H9 (cell line): ENCODE data around the gene GLB1L2. TPM values are rescaled to one million over a fixed set of nuclear protein-coding genes. Genes with fewer than 3 reads are reported as not detected.

Experiments used
- DNase-seq: peaks from one replicate; pipeline ENCODE4 v3.0.0-alpha.2; 2017
- H2AFZ ChIP-seq: one replicate; pipeline ENCODE4 v1.6.1; 2013; ENCODE audit warnings: mild to moderate bottlenecking, low read length, control low read depth, moderate library complexity
- H2AK5ac ChIP-seq: 2 replicates; pipeline ENCODE4 v1.6.1; 2013; ENCODE audit warnings: low read length, control low read depth, mixed read lengths; ENCODE audit not compliant: insufficient read length
- H2BK120ac ChIP-seq: one replicate; pipeline ENCODE4 v1.6.1; 2013; ENCODE audit warnings: low read depth, mild to moderate bottlenecking, low read length, control low read depth, inconsistent platforms; ENCODE audit not compliant: poor library complexity, severe bottlenecking
- H2BK12ac ChIP-seq: 2 replicates; pipeline ENCODE4 v1.6.1; 2013; ENCODE audit warnings: low read length, control low read depth, mixed read lengths, low read depth; ENCODE audit not compliant: insufficient read length
- H2BK15ac ChIP-seq: 2 replicates; pipeline ENCODE4 v1.6.1; 2013; ENCODE audit warnings: low read depth, low read length, control low read depth
- H2BK20ac ChIP-seq: one replicate; pipeline ENCODE4 v1.6.1; 2013; ENCODE audit warnings: low read depth, mild to moderate bottlenecking, low read length, control low read depth, inconsistent platforms; ENCODE audit not compliant: poor library complexity, severe bottlenecking
- H2BK5ac ChIP-seq: 2 replicates; pipeline ENCODE4 v1.6.1; 2013; ENCODE audit warnings: low read length, control low read depth, mixed read lengths; ENCODE audit not compliant: insufficient read length
- H3K14ac ChIP-seq: 2 replicates; pipeline ENCODE4 v1.6.1; 2013; ENCODE audit warnings: low read length, control low read depth; ENCODE audit not compliant: insufficient read depth
- H3K18ac ChIP-seq: 2 replicates; pipeline ENCODE4 v1.6.1; 2013; ENCODE audit warnings: low read depth, mild to moderate bottlenecking, mixed read lengths, low read length, control low read depth; ENCODE audit not compliant: insufficient read length
- H3K23ac ChIP-seq: 2 replicates; pipeline ENCODE4 v1.6.1; 2013; ENCODE audit warnings: low read length, control low read depth, mixed read lengths, low read depth; ENCODE audit not compliant: insufficient read length
- H3K23me2 ChIP-seq: 2 replicates; pipeline ENCODE4 v1.6.1; 2013; ENCODE audit warnings: low read depth, mild to moderate bottlenecking, mixed read lengths, low read length, control low read depth; ENCODE audit not compliant: insufficient read length, poor library complexity, severe bottlenecking
- H3K27ac ChIP-seq: 2 replicates; pipeline ENCODE4 v1.5.1; 2013; ENCODE audit warnings: low read length, control low read depth, mixed read lengths, low read depth; ENCODE audit not compliant: insufficient read length
- H3K27me3 ChIP-seq: 2 replicates; pipeline ENCODE4 v1.6.1; 2013; ENCODE audit warnings: low read length, control low read depth, inconsistent platforms; ENCODE audit not compliant: insufficient read depth
- H3K4ac ChIP-seq: 2 replicates; pipeline ENCODE4 v1.6.1; 2013; ENCODE audit warnings: low read depth, mild to moderate bottlenecking, control low read depth, inconsistent platforms, low read length, moderate library complexity
- H3K4me1 ChIP-seq: 2 replicates; pipeline ENCODE4 v1.6.1; 2013; ENCODE audit warnings: low read length, control low read depth, inconsistent platforms; ENCODE audit not compliant: insufficient read depth
- H3K4me2 ChIP-seq: 2 replicates; pipeline ENCODE4 v1.6.1; 2013; ENCODE audit warnings: low read length, control low read depth, mixed read lengths; ENCODE audit not compliant: insufficient read length, insufficient read depth
- H3K56ac ChIP-seq: 2 replicates; pipeline ENCODE4 v1.6.1; 2013; ENCODE audit warnings: low read depth, mild to moderate bottlenecking, mixed read lengths, low read length, control low read depth; ENCODE audit not compliant: insufficient read length
- H3K79me1 ChIP-seq: 2 replicates; pipeline ENCODE4 v1.6.1; 2013; ENCODE audit warnings: low read depth, mild to moderate bottlenecking, moderate library complexity, low read length, control low read depth, inconsistent platforms; ENCODE audit not compliant: insufficient read depth, poor library complexity, severe bottlenecking
- H3K79me2 ChIP-seq: 2 replicates; pipeline ENCODE4 v1.6.1; 2013; ENCODE audit warnings: low read length, control low read depth, inconsistent platforms; ENCODE audit not compliant: insufficient read depth
- H3K9ac ChIP-seq: 2 replicates; pipeline ENCODE4 v1.6.1; 2013; ENCODE audit warnings: low read length, control low read depth, mixed read lengths; ENCODE audit not compliant: insufficient read length; ENCODE audit errors: extremely low read depth
- H3K9me3 ChIP-seq: one replicate; pipeline ENCODE4 v1.6.1; 2013; ENCODE audit warnings: low read depth, low read length, inconsistent platforms; ENCODE audit not compliant: control insufficient read depth
- H3T11ph ChIP-seq: one replicate; pipeline ENCODE4 v1.6.1; 2013; ENCODE audit warnings: mild to moderate bottlenecking, low read length, control low read depth, inconsistent platforms
- H4K20me1 ChIP-seq: one replicate; pipeline ENCODE4 v1.6.1; 2013; ENCODE audit not compliant: control insufficient read depth, insufficient read length, insufficient read depth
- H4K5ac ChIP-seq: 2 replicates; pipeline ENCODE4 v1.6.1; 2013; ENCODE audit warnings: low read depth, mild to moderate bottlenecking, mixed read lengths, low read length, control low read depth; ENCODE audit not compliant: insufficient read length
- H4K8ac ChIP-seq: replicated peaks from 2 replicates; pipeline ENCODE4 v1.6.1; 2013; ENCODE audit warnings: low read length, control low read depth, mixed read lengths, low read depth; ENCODE audit not compliant: insufficient read length
- H4K91ac ChIP-seq: 2 replicates; pipeline ENCODE4 v1.6.1; 2013; ENCODE audit warnings: low read depth, mild to moderate bottlenecking, moderate library complexity, mixed read lengths, low read length, control low read depth; ENCODE audit not compliant: insufficient read length
- H3K27ac Mint-ChIP-seq, 3 experiments: 2 replicates in 2 of 3; 3 replicates in 1 of 3; pipeline ENCODE4 v1.8.0; 2020 to 2021; ENCODE audit warnings: mixed read lengths in 3 of 3, mild to moderate bottlenecking in 1 of 3, moderate library complexity in 1 of 3
- H3K27me3 Mint-ChIP-seq: 2 replicates; pipeline ENCODE4 v1.8.0; 2021; ENCODE audit warnings: low read depth, mild to moderate bottlenecking, moderate library complexity, mixed read lengths
- H3K36me3 Mint-ChIP-seq, 3 experiments: 2 replicates in 2 of 3; 3 replicates in 1 of 3; pipeline ENCODE4 v1.8.0; 2020 to 2021; ENCODE audit warnings: low read depth in 3 of 3, mixed read lengths in 3 of 3; ENCODE audit not compliant: insufficient read depth in 1 of 3
- H3K4me1 Mint-ChIP-seq, 2 experiments: 2 replicates each; pipeline ENCODE4 v1.8.0; 2020; ENCODE audit warnings: mixed read lengths in 2 of 2
- H3K4me3 Mint-ChIP-seq, 2 experiments: 2 replicates in 1 of 2; 3 replicates in 1 of 2; pipeline ENCODE4 v1.8.0; 2020 to 2021; ENCODE audit warnings: mild to moderate bottlenecking in 2 of 2, mixed read lengths in 2 of 2, moderate library complexity in 1 of 2
- H3K9me3 Mint-ChIP-seq, 2 experiments: 2 replicates in 1 of 2; 3 replicates in 1 of 2; pipeline ENCODE4 v1.8.0; 2020; ENCODE audit warnings: mild to moderate bottlenecking in 2 of 2, mixed read lengths in 2 of 2, moderate library complexity in 1 of 2
- WGBS: extraction: QIAGEN DNeasy Blood & Tissue Kit; methylation state at CpG from one replicate; pipeline ENCODE4 v1.1.7; 2013; ENCODE audit warnings: missing lambda C conversion rate, low lambda C conversion rate, mixed read lengths; ENCODE audit not compliant: insufficient read length; ENCODE audit errors: extremely low coverage; 5-methylcytosine and 5-hydroxymethylcytosine counted together
- total RNA-seq: library from RNA; stranded (reverse); gene quantifications from 2 replicates; pipeline ENCODE4 v1.2.1, GENCODE V29; 2021
- TF ChIP-seq, protein P1 (sequence below): fragments of 200-600 bp; sonication (generic); conservative IDR thresholded peaks from 3 replicates; pipeline ENCODE4 v1.8.0; 2021; ENCODE audit warnings: antibody characterized with exemption, mild to moderate bottlenecking

GLB1L2 gene
- total RNA-seq, 1 experiment from 2014 or later, result 2.4 TPM

GRCh38 chr11:134386945-134387344 lies 55.2 kb downstream of the GLB1L2 start:
- Histone ChIP-seq H3K9me3 (no peaks in the 10 kb centered on the region), H3K79me2 (no peaks in the 10 kb centered on the region), H3K9ac (no peak overlapping the region), H3K4ac (no peak overlapping the region), H3K4me1 (no peaks in the 10 kb centered on the region), H3K27ac (no peak overlapping the region), H3K79me1 (no peaks in the 10 kb centered on the region), H4K20me1 (no peaks in the 10 kb centered on the region), H2AFZ (no peak overlapping the region), H3K23me2 (no peaks in the 10 kb centered on the region), H4K8ac (no peak overlapping the region), H3K4me2 (no peak overlapping the region), H2AK5ac (no peak overlapping the region), H2BK15ac (no peak overlapping the region), H2BK5ac (no peak overlapping the region), H3K56ac (no peak overlapping the region), H4K91ac (no peak overlapping the region), H3T11ph (no peak overlapping the region), H2BK120ac (no peak overlapping the region), H2BK20ac (no peak overlapping the region), H4K5ac (no peak overlapping the region), H3K27me3 (no peaks in the 10 kb centered on the region), H3K18ac (no peak overlapping the region), H2BK12ac (no peak overlapping the region), H3K23ac (no peak overlapping the region), H3K14ac (no peak overlapping the region)
- Mint-ChIP-seq H3K36me3 (peaks cover 7 to 21% (median 9%) of the 10 kb centered on the region in 3 experiments; a peak in 6 of 7 replicates), H3K27me3 (no peaks in the 10 kb centered on the region), H3K27ac (peak overlapping the region in 2 of 3 experiments; percentile 5; a peak in 2 of 7 replicates), H3K9me3 (no peaks in the 10 kb centered on the region; a peak in 1 of 5 replicates), H3K4me3 (no peak overlapping the region), H3K4me1 (peaks cover 9 to 10% of the 10 kb centered on the region in 2 experiments)
- no peak for DNase-seq
- 100% methylated on average over 1 of the region's 6 CpGs for WGBS
- TF ChIP-seq, protein P1, sequence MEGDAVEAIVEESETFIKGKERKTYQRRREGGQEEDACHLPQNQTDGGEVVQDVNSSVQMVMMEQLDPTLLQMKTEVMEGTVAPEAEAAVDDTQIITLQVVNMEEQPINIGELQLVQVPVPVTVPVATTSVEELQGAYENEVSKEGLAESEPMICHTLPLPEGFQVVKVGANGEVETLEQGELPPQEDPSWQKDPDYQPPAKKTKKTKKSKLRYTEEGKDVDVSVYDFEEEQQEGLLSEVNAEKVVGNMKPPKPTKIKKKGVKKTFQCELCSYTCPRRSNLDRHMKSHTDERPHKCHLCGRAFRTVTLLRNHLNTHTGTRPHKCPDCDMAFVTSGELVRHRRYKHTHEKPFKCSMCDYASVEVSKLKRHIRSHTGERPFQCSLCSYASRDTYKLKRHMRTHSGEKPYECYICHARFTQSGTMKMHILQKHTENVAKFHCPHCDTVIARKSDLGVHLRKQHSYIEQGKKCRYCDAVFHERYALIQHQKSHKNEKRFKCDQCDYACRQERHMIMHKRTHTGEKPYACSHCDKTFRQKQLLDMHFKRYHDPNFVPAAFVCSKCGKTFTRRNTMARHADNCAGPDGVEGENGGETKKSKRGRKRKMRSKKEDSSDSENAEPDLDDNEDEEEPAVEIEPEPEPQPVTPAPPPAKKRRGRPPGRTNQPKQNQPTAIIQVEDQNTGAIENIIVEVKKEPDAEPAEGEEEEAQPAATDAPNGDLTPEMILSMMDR, result no peak
